HG02840 (cell line): ENCODE results near the gene MSI2.

Experiments used
- ATAC-seq: cut with Tn5 transposase; IDR thresholded peaks from one replicate; pipeline ENCODE4 v1.9.1; 2021; ENCODE audit warnings: mild to moderate bottlenecking, moderate library complexity, moderate number of reproducible peaks; ENCODE audit not compliant: unreplicated experiment, low FRiP score

Gene MSI2

DNA sequence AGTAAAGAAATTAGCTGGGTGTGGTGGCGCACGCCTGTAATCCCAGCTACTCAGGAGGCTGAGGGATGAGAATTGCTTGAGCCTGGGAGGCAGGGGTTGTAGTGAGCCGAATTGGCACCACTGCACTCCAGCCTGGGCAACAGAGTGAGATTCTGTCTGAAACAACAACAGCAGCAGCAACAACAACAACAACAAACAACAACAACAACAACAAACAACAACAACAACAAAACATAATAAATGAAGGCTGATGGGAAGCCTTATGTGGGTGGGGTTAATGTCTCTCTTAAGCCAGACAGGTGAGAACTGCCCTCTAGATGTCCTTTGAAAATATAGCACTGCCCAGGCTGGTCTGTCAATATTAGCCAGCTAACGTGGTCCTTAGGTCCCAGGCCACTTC is 107.3 kb downstream of the MSI2 start:
- ATAC-seq: no peak

DNA sequence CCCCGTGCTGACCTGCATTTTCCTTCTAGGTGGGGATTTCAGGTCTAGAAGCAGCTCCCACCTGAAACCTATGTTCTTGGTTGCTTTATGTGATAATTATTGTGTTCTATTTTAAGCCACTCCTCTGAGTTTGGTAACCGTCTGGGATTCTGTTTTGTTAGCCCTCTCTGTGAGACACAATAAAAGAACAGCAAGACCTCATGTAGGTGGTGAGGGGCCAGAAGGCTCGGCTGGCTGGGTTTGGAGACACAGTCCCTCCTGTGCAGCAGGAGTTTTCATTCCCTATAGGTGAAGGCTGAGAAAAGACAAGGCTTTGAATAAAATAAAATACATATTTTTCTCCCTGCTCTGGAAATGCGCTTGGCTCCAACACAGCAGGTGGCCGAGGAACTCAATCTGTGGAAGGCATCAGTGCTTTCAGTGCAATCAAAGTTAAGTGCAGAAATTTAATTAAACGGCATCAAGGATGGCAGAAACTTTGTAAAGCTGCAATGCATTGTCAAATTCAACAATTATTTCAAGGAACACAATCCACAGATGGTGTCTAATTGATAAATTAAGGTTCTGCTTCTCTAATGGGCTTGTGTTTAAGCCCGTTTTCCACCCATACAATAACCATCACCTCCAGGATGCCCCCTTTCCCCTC is 107.8 kb downstream of the MSI2 start:
- no peak for ATAC-seq

DNA sequence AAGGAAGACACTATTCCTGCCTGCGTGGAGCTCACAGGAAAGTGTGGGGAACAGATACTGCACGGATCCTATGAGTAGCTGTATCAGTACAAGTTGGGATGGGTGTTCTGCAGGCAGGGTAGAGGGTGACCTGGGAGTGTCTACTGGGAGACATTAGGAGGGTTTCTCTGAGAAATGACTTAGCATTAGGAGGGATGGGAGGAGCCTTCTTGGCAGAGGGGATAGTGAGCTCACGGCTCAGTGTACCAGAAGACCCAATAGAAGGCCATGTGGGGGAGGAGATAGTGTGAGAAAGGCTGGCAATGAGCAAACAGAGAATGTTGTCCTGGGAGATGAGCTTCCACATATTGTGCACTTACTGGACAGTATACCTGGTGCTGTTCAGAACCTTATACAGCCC is 109.1 kb downstream of the MSI2 start:
- no peak for ATAC-seq

DNA sequence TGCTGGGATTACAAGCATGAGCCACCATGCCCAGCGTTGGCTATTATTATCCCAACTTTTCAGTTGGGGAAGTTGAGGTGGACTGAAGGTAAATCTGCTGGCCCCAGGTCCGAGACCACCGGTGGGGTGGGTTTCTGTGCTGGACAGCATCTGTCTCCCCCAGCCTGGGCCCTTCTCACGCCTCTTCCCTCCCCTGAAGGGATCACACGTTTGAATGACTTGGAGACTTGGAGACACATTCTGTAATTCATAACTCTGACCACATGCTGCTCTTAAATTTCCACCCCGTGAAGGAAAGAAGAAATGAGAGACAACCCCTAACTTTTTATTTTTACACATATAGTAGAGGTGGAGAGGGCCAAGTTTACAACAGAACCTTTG is 109.8 kb downstream of the MSI2 start:
- no peak for ATAC-seq

DNA sequence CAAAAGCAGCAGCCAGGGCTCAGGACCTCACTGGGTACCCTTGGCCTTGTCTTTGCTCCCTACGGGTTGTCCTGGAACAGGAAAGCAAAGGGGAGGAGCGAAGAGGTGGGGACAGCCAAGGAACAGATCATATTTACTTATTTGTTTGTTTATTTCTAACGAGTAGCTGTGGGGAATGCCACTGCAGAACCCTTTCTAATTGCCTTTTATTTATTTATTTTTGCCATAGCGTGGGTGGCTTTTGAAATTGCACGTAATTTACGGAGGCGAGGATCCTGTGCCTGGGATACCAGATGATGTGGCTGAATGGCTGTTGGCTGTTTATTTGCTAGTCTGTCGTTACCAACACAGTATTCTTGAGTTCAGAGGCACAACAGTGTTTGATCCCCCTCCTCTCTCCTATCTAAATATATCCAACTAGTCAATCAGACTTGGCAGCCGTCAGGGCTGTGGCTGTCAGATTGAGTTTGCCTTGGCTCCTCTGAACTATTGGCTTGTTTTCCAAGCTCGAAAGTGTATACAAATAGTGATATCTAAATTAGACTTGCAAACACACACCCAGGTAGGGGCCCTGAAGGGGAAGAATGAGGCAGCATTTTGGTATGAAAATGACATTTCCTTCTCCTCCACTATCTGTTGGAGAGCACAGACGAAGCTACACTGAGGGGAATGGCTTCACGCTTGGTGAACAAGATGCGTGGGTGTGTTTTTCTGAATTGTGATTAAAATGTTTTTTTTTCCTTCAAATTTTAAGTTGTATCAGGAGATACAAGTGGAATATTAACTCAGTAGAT is 110.4 kb downstream of the MSI2 start:
- no peak for ATAC-seq

DNA sequence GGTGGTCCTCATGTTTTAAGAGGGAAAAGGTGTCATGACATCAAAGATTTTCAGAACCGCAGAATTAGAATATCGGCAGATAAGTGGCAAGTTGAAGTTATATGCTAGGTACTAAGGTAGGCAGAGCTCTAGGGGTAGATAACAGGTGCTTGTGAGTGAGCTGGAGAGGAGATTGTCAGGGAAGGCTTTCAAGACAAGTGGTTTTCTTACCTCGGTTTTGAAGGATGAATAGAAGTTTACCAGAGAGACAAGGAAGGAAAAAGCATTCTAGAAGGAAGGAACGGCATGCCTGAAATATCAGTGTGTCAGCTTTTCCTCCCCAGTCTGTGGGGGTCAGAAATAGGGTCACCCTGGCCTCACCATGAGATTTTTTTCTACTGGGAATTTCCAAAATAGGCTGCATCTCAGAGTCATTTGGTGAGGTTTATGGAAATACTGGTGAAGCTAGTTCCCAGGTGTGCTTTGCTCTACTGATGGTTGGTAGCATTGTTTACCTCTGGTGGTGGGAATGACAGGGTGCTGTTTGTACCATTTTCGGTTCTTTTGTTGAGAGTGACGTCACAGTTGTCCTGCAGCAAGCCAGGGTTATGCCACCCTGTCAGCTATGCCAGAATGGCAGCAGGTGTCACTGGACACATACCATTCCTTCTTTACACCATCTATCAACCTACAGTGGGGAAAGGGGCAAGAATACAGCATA is 112.5 kb downstream of the MSI2 start:
- no peak for ATAC-seq

DNA sequence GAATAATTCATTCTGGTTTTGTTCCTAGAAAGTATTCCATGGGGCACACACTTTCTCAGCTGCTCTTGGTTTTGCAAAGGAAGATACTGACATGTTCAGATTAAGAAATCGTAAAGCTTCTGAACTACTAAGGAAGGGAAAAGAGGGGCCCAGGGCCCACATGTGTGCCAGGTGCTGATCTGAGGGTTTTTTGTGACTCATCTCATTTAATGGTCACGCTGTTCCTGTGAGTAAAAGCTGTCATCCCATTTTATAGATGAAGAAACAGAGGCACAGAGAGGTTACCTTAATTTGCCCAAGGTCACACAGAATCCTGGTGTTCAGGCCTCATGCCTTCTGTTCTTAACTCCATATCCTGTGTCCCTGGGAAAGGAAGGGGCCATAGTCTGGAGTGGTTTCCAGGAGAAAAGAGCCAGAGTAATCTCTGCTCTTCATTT is 113.2 kb downstream of the MSI2 start:
- ATAC-seq: no peak

DNA sequence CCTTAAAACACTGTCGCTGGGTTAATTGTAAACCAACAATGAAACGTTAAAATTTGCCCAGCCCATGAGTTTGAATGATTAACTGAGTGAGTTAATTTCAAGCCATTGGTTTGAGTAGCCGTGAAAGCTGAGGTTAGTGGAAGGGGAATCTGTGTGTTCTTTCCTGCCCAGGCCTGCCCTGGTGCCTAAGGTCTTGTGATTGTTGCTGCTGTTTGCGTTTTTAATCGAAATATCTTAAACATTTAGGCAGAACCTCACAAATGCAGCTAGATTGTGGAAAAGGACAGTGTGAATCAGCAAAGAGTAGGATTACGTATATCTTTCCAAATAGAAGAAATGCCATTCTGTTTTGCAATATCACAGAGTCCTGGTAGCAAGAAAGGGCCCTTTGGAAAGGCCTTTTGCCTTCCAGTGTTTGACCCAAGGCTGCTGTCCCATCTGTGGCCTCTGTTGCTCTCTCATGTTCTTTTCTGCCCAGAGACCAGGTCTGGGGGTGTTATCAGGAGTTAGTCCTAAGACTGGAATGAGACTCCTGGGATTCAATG is 113.8 kb downstream of the MSI2 start:
- ATAC-seq: no peak

DNA sequence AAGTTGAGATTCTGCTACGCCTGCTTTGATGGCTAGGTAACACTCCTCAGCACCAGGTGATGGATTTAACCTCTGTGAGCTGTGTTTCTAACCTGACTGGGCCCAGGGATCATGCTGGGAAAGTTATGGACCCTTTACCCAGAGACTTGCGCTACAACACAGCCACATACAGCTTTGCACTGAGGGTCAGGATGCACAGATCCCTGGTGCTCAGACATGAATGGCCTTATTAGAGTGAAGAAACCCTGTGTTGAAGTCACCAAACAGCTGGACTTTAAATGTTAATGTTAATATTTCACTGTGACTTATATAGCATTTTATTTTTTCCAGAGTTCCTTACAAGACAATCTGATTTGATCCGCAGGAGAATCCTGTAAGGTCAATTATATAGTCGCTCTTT is 114.3 kb downstream of the MSI2 start:
- no peak for ATAC-seq

DNA sequence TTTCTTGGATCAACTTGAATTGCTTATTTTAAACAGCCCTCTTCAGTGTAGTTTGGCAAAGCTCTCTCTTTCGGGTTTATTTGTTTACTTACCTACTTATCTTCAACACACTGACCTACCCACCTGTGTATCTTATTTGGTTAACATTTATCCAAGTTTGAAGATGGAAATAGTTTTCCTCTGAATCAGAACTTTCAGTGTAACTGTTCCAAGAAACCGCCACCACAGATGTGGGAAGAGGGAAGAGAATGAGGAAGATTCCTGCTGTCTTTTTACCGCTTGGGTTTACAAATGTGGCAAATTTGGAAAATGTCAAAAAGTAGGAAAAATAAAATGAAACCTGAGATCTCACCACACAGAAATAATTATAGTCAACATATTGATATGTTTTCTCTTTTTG is 115.8 kb downstream of the MSI2 start:
- no peak for ATAC-seq

DNA sequence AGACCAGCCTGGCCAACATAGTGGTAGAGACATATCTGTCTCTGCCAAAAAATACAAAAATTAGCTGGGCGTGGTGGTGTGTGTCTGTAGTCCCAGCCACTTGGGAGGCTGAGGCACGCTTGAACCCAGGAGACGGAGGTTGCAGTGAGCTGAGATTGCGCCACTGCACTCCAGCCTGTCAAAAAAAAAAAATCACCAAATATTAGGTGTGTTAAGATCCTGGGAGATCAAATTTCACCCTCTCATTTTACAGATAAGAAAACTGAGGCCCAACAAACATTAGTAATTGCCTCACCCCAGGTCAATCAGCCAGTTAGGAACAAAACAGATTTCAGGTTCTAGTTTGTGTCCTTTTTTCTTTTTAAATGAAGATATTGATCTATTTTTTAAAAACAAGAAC is 116.7 kb downstream of the MSI2 start:
- ATAC-seq: no peak

DNA sequence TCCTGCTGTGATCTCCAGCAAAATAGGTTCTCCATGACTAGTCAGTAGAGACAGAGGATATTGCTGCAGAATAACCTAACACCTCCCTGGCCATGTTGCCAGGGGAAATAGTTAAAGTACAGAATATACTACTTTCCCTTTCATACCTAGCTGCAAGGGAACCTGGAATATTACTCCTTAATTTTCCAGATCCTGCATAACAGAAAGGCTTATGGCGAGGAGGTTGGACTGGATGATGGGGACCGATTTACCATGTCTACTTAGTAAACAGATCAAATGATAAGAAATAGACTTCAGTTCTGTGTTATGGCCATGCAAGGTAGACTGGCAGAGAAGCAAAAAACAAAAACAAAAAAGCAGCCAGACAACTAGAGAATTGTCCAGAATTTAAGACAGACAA is 117.4 kb downstream of the MSI2 start:
- no peak for ATAC-seq

DNA sequence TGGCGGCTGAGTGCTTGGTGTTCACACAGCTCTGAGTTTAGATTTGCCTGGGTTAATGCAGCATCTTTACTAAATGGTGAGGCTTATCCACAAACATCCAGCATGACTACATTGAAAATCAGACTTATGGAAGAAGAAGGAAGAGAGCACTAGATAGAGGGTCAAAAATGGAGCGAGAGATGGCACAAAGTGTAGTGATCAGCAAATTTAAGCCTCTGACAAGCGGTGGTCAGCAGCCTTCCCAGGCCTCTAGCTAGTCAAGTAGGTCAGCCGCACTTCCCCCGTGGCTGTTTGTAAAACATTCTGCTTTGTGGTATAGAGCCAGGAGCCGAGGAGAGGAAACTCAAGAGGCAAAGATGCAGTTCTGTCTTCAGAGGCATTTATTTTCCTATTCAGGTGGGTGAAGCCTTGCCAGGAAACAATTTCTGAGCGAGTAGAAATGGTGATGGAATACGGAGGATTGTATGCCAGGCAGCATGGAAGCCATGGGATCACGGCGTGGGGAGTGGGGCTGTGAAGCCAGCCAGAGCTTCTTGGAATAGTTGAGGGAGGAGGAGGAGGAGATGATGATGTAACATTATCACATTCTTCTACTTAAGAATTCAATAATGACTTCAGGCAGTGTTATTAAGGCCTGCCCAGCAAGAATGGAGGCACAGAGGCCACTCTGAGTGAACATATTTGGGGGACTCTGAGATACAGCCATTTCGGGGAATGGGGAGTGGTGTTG is 118.9 kb downstream of the MSI2 start:
- ATAC-seq: no peak

DNA sequence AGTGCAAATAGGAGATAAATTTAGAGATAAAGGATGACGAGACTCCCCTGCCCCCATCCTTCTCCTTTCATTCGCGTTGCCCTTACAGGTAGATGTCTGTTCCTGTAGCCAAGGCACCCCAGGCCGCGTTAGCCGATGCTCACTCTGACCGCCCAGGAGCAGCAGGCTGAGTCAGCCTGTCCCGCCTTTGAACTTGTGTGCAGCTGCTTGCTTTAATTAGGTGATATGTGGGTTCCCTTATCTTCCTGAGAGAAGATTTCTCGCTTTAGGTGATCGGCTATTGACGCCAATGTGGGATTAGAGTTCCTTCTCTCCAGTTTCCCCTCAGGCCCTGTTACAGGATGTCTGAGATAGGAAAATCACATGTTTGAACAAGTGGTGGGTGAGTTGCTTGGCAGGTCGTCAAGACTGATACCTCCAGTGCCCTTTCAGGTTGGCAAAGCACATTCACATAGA is 119.5 kb downstream of the MSI2 start:
- no peak for ATAC-seq

DNA sequence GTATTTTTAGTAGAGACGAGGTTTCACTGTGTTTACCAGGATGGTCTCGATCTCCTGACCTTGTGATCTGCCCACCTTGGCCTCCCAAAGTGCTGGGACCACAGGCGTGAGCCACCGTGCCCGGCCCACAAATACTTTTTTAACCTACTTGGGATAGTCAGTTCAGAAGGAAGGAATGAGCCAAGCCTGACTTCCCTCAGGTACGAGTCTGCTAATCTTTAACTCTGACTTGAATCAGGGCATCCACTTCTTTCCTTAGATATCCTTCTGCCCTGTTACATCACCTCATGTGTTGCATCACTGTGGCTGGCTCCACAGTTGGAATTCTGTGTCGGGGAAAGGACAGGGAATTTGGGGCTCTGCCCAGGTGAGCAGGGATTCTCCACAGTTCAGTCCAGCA is 120.8 kb downstream of the MSI2 start:
- ATAC-seq: no peak

DNA sequence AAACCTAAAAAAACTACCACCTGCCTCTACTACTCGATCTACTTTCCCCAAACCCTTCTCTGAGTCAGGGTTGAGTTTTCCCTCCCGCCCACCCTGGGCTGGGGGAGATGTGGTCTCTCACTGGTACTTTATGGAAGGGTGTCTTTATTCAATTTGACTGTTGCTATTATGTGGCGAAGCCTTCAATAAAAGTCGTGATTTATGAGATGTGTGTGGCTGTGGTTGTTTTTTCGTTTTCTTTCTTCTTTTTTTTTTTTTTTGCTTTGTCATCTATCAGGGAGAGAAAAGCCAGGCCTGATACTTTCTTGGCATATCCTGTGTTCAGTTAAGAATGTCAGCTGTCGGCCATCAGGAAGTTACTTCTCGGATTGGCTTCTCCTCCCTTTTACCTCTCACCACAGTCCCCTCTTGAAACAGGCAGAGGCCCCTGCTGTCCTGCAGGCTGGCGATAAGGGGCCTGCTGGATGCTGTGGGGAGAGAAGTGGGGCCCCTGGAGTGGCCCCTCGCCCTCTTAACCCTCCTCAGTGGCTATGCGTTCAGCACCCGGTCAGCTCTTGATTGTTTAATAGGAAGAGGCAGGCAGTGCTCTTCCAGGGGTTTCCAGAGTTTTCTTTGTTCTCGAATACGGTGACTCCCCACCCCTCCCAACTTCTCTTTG is 123.0 kb downstream of the MSI2 start:
- ATAC-seq: no peak

DNA sequence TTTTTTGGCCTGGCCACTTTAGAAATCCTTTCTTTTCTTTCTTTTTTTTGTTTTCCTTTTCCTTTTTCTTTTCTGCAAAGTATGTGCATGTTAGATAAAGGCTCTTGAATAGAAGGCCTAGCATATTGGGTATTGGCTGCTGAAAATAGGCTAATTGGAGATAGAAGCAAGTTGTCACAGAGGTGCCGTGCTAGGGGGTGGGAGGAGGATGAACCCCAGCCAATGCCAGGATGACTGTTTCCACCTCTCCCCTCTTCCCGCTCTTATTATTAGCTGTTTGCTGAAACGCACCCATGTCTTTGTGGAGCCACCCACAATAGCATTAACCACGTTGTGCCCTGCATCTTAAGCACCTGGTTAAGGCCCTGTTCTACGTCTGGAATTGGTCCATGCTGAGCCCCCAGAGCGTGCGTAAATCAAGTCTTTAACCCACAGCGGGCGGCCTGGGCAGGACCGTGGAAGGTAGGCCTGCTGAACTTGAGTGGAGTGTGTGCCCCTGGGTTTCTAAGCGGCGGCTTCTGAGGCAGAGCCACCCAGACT is 123.6 kb downstream of the MSI2 start:
- no peak for ATAC-seq

DNA sequence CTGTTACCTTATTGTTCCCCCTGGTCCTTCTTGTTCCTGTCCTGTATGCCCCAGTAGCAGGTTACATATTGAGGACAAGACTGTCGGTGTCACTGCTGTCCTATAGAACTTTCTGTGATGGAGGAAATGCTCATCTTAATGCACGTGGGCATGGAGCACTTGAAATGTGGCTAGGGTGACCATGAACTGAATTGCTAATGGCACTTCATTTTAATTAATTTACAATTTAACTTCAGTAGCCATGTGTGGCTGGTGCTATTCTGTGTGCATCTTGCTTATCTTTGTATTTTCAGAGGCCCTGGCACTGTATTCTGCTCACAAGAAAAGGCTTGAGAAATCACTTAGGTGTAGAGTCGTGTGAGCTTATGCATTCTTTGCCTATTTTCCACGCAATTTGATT is 125.2 kb downstream of the MSI2 start:
- ATAC-seq: no peak

DNA sequence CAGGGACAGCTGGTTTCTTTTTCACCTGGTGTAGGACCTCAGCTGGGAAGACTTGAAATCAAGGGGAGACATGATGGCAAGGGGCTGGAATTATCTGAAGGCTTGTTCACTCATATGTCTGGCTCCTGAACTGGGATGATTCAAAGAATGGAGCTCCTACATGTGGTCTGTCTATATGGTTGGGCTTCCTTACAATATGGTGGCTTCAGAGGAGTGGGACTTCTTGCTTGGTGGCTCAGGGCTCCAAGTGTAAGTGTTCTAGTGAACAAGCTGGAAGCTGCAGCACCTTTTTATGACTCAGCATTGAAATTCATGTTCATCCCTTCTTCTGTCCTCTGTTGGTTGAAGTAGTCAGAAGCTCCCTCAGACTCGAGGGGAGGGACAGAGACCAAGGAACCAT is 127.9 kb downstream of the MSI2 start:
- ATAC-seq: no peak

DNA sequence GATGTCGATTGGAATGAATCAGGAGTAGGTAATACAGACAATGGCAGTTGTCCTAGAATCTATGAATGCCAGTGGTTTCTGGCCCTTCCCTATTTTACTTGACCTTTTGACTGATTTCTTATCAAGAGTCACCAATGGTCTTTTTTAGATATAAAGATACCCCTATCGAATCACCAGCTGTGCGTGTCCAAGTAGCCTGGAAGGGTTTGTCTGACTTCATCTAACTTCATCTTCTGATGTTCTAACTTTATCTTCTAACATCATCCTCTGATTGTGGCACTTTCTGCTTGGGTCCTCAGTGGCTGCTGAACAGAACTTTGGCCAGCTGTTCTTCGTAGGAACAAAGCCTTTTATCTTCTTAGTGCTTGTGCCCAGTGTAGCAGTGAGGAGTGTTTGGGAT is 129.7 kb downstream of the MSI2 start:
- ATAC-seq: no peak
